Prostate gland (tissue), 2 donors: ENCODE data around the gene UBE3D.

Experiments used
- POLR2A ChIP-seq: fragments of 450-650 bp; IDR thresholded peaks from one replicate; pipeline ENCODE4 v1.6.1; 2016; ENCODE audit warnings: antibody characterized with exemption, mild to moderate bottlenecking
- TF ChIP-seq, protein P1 (sequence below), 4 experiments: fragments of 200-600 bp in 2 of 4; fragments of 450-650 bp in 2 of 4; sonication (generic) in 2 of 4; IDR thresholded peaks; 1 replicate in 3 of 4; 2 replicates in 1 of 4; pipeline ENCODE4 v1.5.1; 2016 to 2019; ENCODE audit warnings: antibody characterized with exemption in 4 of 4, mild to moderate bottlenecking in 2 of 4, moderate library complexity in 2 of 4

GRCh38 chr6:82976179-82976578 lies 89.5 kb downstream of the UBE3D start:
- TF ChIP-seq, protein P1, sequence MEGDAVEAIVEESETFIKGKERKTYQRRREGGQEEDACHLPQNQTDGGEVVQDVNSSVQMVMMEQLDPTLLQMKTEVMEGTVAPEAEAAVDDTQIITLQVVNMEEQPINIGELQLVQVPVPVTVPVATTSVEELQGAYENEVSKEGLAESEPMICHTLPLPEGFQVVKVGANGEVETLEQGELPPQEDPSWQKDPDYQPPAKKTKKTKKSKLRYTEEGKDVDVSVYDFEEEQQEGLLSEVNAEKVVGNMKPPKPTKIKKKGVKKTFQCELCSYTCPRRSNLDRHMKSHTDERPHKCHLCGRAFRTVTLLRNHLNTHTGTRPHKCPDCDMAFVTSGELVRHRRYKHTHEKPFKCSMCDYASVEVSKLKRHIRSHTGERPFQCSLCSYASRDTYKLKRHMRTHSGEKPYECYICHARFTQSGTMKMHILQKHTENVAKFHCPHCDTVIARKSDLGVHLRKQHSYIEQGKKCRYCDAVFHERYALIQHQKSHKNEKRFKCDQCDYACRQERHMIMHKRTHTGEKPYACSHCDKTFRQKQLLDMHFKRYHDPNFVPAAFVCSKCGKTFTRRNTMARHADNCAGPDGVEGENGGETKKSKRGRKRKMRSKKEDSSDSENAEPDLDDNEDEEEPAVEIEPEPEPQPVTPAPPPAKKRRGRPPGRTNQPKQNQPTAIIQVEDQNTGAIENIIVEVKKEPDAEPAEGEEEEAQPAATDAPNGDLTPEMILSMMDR (IDR thresholded peaks at IDR 0.05): no peak
- no peak for TF ChIP-seq POLR2A
